HCT116 (cell line): ENCODE measurements around the gene PHF14. TPM values are rescaled to one million over a fixed set of nuclear protein-coding genes. Genes with fewer than 3 reads are reported as not detected.

Experiments
- ATAC-seq: fragments of 200-7000 bp; cut with Tn5 transposase; 2 replicates; pipeline ENCODE4 v1.9.1; 2020; ENCODE audit warnings: mild to moderate bottlenecking, moderate library complexity
- BruUV-seq: library from RNA; stranded (reverse); fragments of 400-500 nt; replicated peaks from 2 replicates; lab custom pipeline; 2021; lab: Mats Ljungman, UMichigan
- CTCF ChIA-PET: fragments of 300-600 bp; sonication (Branson Sonifier 250); formaldehyde crosslinking; loops from one replicate; lab custom pipeline; 2021; ENCODE audit warnings: antibody characterized with exemption; lab: Charles Lee
- POLR2A ChIA-PET: fragments of 300-600, 350-600 bp; sonication (Branson Sonifier 250); formaldehyde crosslinking; loops from one replicate; lab custom pipeline; 2021; ENCODE audit warnings: antibody characterized with exemption; lab: Charles Lee
- RAD21 ChIA-PET, 2 experiments: fragments of 300-600 bp; sonication (Branson Sonifier 250); formaldehyde crosslinking; loops; one replicate each; lab custom pipeline; 2023; ENCODE audit warnings: low total read pairs in 2 of 2; ENCODE audit not compliant: uncharacterized antibody in 2 of 2, unreplicated experiment in 2 of 2, low non-redundant PET in 1 of 2; lab: Charles Lee
- DNase-seq: peaks from one replicate; pipeline ENCODE4 v3.0.0-alpha.2; 2010; ENCODE audit warnings: low read depth, low spot score
- H2AFZ ChIP-seq: fragments of 200-600 bp; shearing (Covaris generic), sonication (generic); 2 replicates; pipeline ENCODE4 v1.6.1; 2017; ENCODE audit warnings: low read depth, mixed run types, mixed read lengths, antibody characterized with exemption, low read length; ENCODE audit not compliant: poor library complexity, severe bottlenecking
- H3K27ac ChIP-seq: 2 replicates; pipeline ENCODE4 v1.5.1; 2012; ENCODE audit warnings: low read depth, low read length
- H3K27me3 ChIP-seq: fragments of 200-600 bp; sonication (generic); 2 replicates; pipeline ENCODE4 v1.6.1; 2016; ENCODE audit warnings: mixed run types, low read length, mixed read lengths; ENCODE audit not compliant: insufficient read depth
- H3K36me3 ChIP-seq, 2 experiments: fragments of 200-500 bp in 1 of 2; fragments of 200-600 bp in 1 of 2; sonication (Bioruptor generic) in 1 of 2; sonication (generic) in 1 of 2; 2 replicates each; pipeline versions ENCODE4 v1.5.1 to v1.6.1; 2014 to 2016; ENCODE audit warnings: low read length in 2 of 2, inconsistent platforms in 1 of 2, mixed read lengths in 1 of 2, mixed run types in 1 of 2; ENCODE audit not compliant: insufficient read depth in 2 of 2, control insufficient read depth in 1 of 2
- H3K4me1 ChIP-seq, 2 experiments: fragments of 200-600 bp in 1 of 2; sonication (generic) in 1 of 2; 2 replicates each; pipeline versions ENCODE4 v1.5.1 to v1.6.1; 2012 to 2017; ENCODE audit warnings: low read length in 2 of 2, inconsistent platforms in 1 of 2, mild to moderate bottlenecking in 1 of 2, mixed read lengths in 1 of 2, mixed run types in 1 of 2, moderate library complexity in 1 of 2; ENCODE audit not compliant: insufficient read depth in 2 of 2, control insufficient read depth in 1 of 2
- H3K4me2 ChIP-seq: fragments of 200-600 bp; sonication (generic); 2 replicates; pipeline ENCODE4 v1.6.1; 2017; ENCODE audit warnings: mixed run types, low read length, mixed read lengths
- H3K4me3 ChIP-seq, 2 experiments: fragments of 200-600 bp in 1 of 2; sonication (generic) in 1 of 2; replicated peaks in 1 of 2; 2 replicates each; pipeline ENCODE4 v1.5.1; 2011 to 2016; ENCODE audit warnings: low read length in 2 of 2, control low read depth in 1 of 2, low read depth in 1 of 2, mild to moderate bottlenecking in 1 of 2, mixed read lengths in 1 of 2, mixed run types in 1 of 2
- H3K79me2 ChIP-seq: fragments of 200-600 bp; sonication (generic); 2 replicates; pipeline ENCODE4 v1.6.1; 2017; ENCODE audit warnings: mild to moderate bottlenecking, mixed run types, low read length, moderate library complexity, mixed read lengths; ENCODE audit not compliant: insufficient read depth
- H3K9ac ChIP-seq: fragments of 200-600 bp; sonication (generic); 2 replicates; pipeline ENCODE4 v1.6.1; 2016; ENCODE audit warnings: low read length, mixed read lengths
- H3K9me2 ChIP-seq: fragments of 200-600 bp; sonication (generic), shearing (Covaris generic); 2 replicates; pipeline ENCODE4 v1.6.1; 2017; ENCODE audit warnings: mixed run types, mild to moderate bottlenecking, moderate library complexity; ENCODE audit not compliant: insufficient read depth
- H3K9me3 ChIP-seq, 2 experiments: fragments of 200-500 bp in 1 of 2; fragments of 200-600 bp in 1 of 2; sonication (Bioruptor generic) in 1 of 2; sonication (generic) in 1 of 2; 2 replicates each; pipeline ENCODE4 v1.6.1; 2014 to 2017; ENCODE audit warnings: low read length in 2 of 2, mixed read lengths in 2 of 2, inconsistent platforms in 1 of 2, low read depth in 1 of 2, mild to moderate bottlenecking in 1 of 2, mixed run types in 1 of 2, moderate library complexity in 1 of 2; ENCODE audit not compliant: control insufficient read depth in 1 of 2, insufficient read depth in 1 of 2
- H4K20me1 ChIP-seq: fragments of 200-600 bp; sonication (generic), shearing (Covaris generic); 2 replicates; pipeline ENCODE4 v1.6.1; 2017; ENCODE audit warnings: mixed run types, mild to moderate bottlenecking, moderate library complexity; ENCODE audit not compliant: insufficient read depth
- EGR1 ChIP-seq: IDR thresholded peaks from 2 replicates; pipeline ENCODE4 v1.6.1; 2012; ENCODE audit warnings: low read depth
- EZH2 ChIP-seq: fragments of 200-600 bp; sonication (generic); IDR thresholded peaks from 2 replicates; pipeline ENCODE4 v1.6.1; 2017; ENCODE audit warnings: antibody characterized with exemption, mixed run types
- EZH2phosphoT487 ChIP-seq: fragments of 200-600 bp; IDR thresholded peaks from 2 replicates; pipeline ENCODE4 v1.6.1; 2018; ENCODE audit warnings: antibody characterized with exemption, borderline replicate concordance
- JUND ChIP-seq: IDR thresholded peaks from 2 replicates; pipeline ENCODE4 v1.6.1; 2012
- POLR2A ChIP-seq: IDR thresholded peaks from 2 replicates; pipeline ENCODE4 v1.7.0; 2011; ENCODE audit warnings: borderline replicate concordance; ENCODE audit not compliant: insufficient read depth, insufficient read length; ENCODE audit errors: extremely low read depth
- POLR2AphosphoS5 ChIP-seq: IDR thresholded peaks from 2 replicates; pipeline ENCODE4 v1.6.1; 2011; ENCODE audit warnings: mild to moderate bottlenecking, low read depth, low read length, moderate library complexity
- RAD21 ChIP-seq: IDR thresholded peaks from 2 replicates; pipeline ENCODE4 v1.6.1; 2012; ENCODE audit warnings: low read depth, mild to moderate bottlenecking
- SIN3A ChIP-seq: IDR thresholded peaks from 2 replicates; pipeline ENCODE4 v1.6.1; 2012; ENCODE audit warnings: low read depth
- TCF7L2 ChIP-seq: IDR thresholded peaks from 2 replicates; pipeline ENCODE4 v1.7.0; 2011; ENCODE audit warnings: borderline replicate concordance, inconsistent platforms; ENCODE audit not compliant: insufficient read depth, insufficient read length; ENCODE audit errors: extremely low read depth
- YY1 ChIP-seq: IDR thresholded peaks from 2 replicates; pipeline ENCODE4 v1.6.1; 2011; ENCODE audit warnings: low read length, low read depth, moderate library complexity, mild to moderate bottlenecking; ENCODE audit not compliant: insufficient replicate concordance; ENCODE audit errors: extremely low read depth
- ZFX ChIP-seq: fragments of 450-650 bp; IDR thresholded peaks from 2 replicates; pipeline ENCODE4 v1.6.1; 2017
- ZNF274 ChIP-seq: fragments of 200-500 bp; sonication (Bioruptor generic); IDR thresholded peaks from 2 replicates; pipeline ENCODE4 v1.6.1; 2014; ENCODE audit warnings: mild to moderate bottlenecking, low read depth, low read length, inconsistent platforms
- intact Hi-C: fragments of 100-400 bp; cut with micrococcal nuclease; formaldehyde crosslinking; loops from 2 replicates; pipeline ENCODE4 v1.10.0; 2022
- total RNA-seq: library from RNA; stranded (reverse); gene quantifications from one replicate; pipeline ENCODE4 v1.2.1, GENCODE V29; 2021; ENCODE audit not compliant: unreplicated experiment
- TF ChIP-seq, protein P1 (sequence below), 3 experiments: fragments of 200-600 bp in 1 of 3; sonication (generic) in 1 of 3; IDR thresholded peaks in 2 of 3; conservative IDR thresholded peaks in 1 of 3; 2 replicates each; pipeline ENCODE4 v1.5.1; 2012 to 2017; ENCODE audit warnings: low read depth in 2 of 3, low read length in 2 of 3, antibody characterized with exemption in 1 of 3, borderline replicate concordance in 1 of 3, control low read depth in 1 of 3, mild to moderate bottlenecking in 1 of 3, mixed read lengths in 1 of 3, mixed run types in 1 of 3, moderate library complexity in 1 of 3; ENCODE audit not compliant: insufficient read depth in 1 of 3
- TF ChIP-seq, protein P2 (sequence below): IDR thresholded peaks from 2 replicates; pipeline ENCODE4 v1.6.1; 2012
- TF ChIP-seq, protein P3 (sequence below): IDR thresholded peaks from 2 replicates; pipeline ENCODE4 v1.6.1; 2012
- TF ChIP-seq, protein P4 (sequence below): IDR thresholded peaks from 2 replicates; pipeline ENCODE4 v1.6.1; 2011; ENCODE audit warnings: mild to moderate bottlenecking, low read length, moderate library complexity; ENCODE audit not compliant: insufficient replicate concordance; ENCODE audit errors: extremely low read depth
- TF ChIP-seq, protein P5 (sequence below): IDR thresholded peaks from 2 replicates; pipeline ENCODE4 v1.6.1; 2012; ENCODE audit warnings: low read depth

The PHF14 gene
- total RNA-seq, 1 experiment from 2014 or later, result 13.8 TPM

DNA sequence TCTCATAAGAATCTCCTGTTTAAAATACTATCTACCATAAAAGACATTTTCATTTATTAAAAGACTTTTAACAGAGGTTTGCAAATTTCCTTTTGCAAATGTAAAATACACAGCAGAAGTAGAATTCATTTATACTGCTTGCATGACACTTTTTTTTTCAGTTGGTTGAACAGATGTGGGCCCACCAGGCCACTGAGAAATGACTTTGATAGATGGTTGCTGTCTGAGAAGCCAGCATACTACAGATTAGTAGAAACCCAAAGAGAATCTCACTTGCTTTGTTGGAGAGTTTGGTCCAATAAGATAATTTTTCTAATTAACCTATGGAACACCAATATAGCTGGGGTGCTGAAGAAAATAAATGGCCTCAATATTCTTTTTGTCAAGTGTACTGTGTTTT, 66.3 kb downstream of the PHF14 start:
- no peak for DNase-seq
- ChIA-PET CTCF (no interaction called here), RAD21 (no interaction called here)
- Histone ChIP-seq H3K9me2 (no peaks in the 10 kb centered on the region), H4K20me1 (no peaks in the 10 kb centered on the region; the same call in 1 of the 2 replicates), H3K27me3 (no peaks in the 10 kb centered on the region), H3K4me3 (no peak overlapping the region), H2AFZ (no peak overlapping the region), H3K79me2 (peaks cover 5% of the 10 kb centered on the region; the same call in 1 of the 2 replicates), H3K36me3 (peaks cover 4 to 11% of the 10 kb centered on the region in 2 experiments; a peak in 3 of 4 replicates)
- no peak for ATAC-seq
- TF ChIP-seq EZH2phosphoT487 (no peak), YY1 (no peak), RAD21 (no peak), EGR1 (no peak), TCF7L2 (no peak), JUND (no peak), POLR2A (no peak), EZH2 (no peak), ZFX (no peak), POLR2AphosphoS5 (no peak), ZNF274 (no peak), SIN3A (no peak)
- TF ChIP-seq, protein P1, sequence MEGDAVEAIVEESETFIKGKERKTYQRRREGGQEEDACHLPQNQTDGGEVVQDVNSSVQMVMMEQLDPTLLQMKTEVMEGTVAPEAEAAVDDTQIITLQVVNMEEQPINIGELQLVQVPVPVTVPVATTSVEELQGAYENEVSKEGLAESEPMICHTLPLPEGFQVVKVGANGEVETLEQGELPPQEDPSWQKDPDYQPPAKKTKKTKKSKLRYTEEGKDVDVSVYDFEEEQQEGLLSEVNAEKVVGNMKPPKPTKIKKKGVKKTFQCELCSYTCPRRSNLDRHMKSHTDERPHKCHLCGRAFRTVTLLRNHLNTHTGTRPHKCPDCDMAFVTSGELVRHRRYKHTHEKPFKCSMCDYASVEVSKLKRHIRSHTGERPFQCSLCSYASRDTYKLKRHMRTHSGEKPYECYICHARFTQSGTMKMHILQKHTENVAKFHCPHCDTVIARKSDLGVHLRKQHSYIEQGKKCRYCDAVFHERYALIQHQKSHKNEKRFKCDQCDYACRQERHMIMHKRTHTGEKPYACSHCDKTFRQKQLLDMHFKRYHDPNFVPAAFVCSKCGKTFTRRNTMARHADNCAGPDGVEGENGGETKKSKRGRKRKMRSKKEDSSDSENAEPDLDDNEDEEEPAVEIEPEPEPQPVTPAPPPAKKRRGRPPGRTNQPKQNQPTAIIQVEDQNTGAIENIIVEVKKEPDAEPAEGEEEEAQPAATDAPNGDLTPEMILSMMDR (IDR thresholded peaks at IDR 0.05 in 2 of 3, conservative IDR thresholded peaks at IDR 0.05 in 1 of 3; ENCODE audit: borderline replicate concordance in 1 of 3, insufficient read depth in 1 of 3, low read depth in 2 of 3, low read length in 2 of 3), result no peak
- TF ChIP-seq, protein P2, sequence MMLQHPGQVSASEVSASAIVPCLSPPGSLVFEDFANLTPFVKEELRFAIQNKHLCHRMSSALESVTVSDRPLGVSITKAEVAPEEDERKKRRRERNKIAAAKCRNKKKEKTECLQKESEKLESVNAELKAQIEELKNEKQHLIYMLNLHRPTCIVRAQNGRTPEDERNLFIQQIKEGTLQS, result no peak
- TF ChIP-seq, protein P3, sequence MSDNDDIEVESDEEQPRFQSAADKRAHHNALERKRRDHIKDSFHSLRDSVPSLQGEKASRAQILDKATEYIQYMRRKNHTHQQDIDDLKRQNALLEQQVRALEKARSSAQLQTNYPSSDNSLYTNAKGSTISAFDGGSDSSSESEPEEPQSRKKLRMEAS, result no peak
- TF ChIP-seq, protein P4, sequence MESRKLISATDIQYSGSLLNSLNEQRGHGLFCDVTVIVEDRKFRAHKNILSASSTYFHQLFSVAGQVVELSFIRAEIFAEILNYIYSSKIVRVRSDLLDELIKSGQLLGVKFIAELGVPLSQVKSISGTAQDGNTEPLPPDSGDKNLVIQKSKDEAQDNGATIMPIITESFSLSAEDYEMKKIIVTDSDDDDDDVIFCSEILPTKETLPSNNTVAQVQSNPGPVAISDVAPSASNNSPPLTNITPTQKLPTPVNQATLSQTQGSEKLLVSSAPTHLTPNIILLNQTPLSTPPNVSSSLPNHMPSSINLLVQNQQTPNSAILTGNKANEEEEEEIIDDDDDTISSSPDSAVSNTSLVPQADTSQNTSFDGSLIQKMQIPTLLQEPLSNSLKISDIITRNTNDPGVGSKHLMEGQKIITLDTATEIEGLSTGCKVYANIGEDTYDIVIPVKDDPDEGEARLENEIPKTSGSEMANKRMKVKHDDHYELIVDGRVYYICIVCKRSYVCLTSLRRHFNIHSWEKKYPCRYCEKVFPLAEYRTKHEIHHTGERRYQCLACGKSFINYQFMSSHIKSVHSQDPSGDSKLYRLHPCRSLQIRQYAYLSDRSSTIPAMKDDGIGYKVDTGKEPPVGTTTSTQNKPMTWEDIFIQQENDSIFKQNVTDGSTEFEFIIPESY, result no peak
- TF ChIP-seq, protein P5, sequence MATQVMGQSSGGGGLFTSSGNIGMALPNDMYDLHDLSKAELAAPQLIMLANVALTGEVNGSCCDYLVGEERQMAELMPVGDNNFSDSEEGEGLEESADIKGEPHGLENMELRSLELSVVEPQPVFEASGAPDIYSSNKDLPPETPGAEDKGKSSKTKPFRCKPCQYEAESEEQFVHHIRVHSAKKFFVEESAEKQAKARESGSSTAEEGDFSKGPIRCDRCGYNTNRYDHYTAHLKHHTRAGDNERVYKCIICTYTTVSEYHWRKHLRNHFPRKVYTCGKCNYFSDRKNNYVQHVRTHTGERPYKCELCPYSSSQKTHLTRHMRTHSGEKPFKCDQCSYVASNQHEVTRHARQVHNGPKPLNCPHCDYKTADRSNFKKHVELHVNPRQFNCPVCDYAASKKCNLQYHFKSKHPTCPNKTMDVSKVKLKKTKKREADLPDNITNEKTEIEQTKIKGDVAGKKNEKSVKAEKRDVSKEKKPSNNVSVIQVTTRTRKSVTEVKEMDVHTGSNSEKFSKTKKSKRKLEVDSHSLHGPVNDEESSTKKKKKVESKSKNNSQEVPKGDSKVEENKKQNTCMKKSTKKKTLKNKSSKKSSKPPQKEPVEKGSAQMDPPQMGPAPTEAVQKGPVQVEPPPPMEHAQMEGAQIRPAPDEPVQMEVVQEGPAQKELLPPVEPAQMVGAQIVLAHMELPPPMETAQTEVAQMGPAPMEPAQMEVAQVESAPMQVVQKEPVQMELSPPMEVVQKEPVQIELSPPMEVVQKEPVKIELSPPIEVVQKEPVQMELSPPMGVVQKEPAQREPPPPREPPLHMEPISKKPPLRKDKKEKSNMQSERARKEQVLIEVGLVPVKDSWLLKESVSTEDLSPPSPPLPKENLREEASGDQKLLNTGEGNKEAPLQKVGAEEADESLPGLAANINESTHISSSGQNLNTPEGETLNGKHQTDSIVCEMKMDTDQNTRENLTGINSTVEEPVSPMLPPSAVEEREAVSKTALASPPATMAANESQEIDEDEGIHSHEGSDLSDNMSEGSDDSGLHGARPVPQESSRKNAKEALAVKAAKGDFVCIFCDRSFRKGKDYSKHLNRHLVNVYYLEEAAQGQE, result no peak
- TF ChIP-seq, all 23 proteins: peak for 0
- no TSS peak for BruUV-seq
- Histone ChIP-seq H3K27ac (no peak overlapping the region), H3K9me3 (no peaks in the 10 kb centered on the region), H3K4me1 (no peaks in the 10 kb centered on the region), H3K9ac (no peak overlapping the region), H3K4me2 (no peak overlapping the region)
- POLR2A ChIA-PET, result no interaction called here
- intact Hi-C loops, result no loop called here
